ENCODE measurements around the gene AKAP9. TPM values are rescaled to one million over a fixed set of nuclear protein-coding genes. Genes with fewer than 3 reads are reported as not detected.

Gene AKAP9
- total and polyA plus RNA-seq, 2 donors (not counting 3 experiments of a cell fraction or from before 2014, with no cell fraction given), result 9.5 to 51.6 TPM

GRCh38 chr7:91892099-91892705 lies 48.5 kb upstream of the AKAP9 start:
- ChIA-PET CTCF (interaction anchor here (3.0 kb wide), 1 partner anchor 12 kb away, joined by 13 read pairs; the partner anchor contains the start of gene MTERF1), POLR2A (no interaction called here)
- H3K9me1 ChIP-seq (replicated peaks; ENCODE audit: control insufficient read depth, extremely low read depth, insufficient read depth, low read length), result no peaks in the 10 kb centered on the region
- H3K36me3 ChIP-seq (ENCODE audit: control insufficient read depth in 2 of 2, extremely low read depth in 1 of 2, insufficient read depth in 2 of 2, low read length in 2 of 2), result no peaks in the 10 kb centered on the region
- no peak for FAIRE-seq
- dilution Hi-C loops (cut with MboI; ENCODE audit: extremely low pct_ligation_motif_present, low sequenced_read_pairs) (no loop called here), intact Hi-C loops (cut with micrococcal nuclease) (no loop called here)
- H3K27ac ChIP-seq (ENCODE audit: insufficient read depth, low read depth, low read length), result no peak overlapping the region
- no peak for DNase-seq (ENCODE audit: low read depth, low spot score)
- no peaks in the 10 kb centered on the region for H3K79me2 ChIP-seq (ENCODE audit: control insufficient read depth, insufficient read depth, low read length)
- no peak overlapping the region for H3K4me3 ChIP-seq (replicated peaks in 1 of 3; ENCODE audit: insufficient read depth in 1 of 3, low read depth in 1 of 3, low read length in 3 of 3)
- H3K27me3 ChIP-seq (ENCODE audit: control insufficient read depth in 2 of 2, insufficient read depth in 2 of 2, low read length in 2 of 2), result peaks cover 0 to 1% of the 10 kb centered on the region in 2 experiments
- H2AFZ ChIP-seq (ENCODE audit: low read depth, low read length), result no peak overlapping the region
- H3K4me1 ChIP-seq (ENCODE audit: control insufficient read depth, extremely low read depth, insufficient read depth, low read length), result no peaks in the 10 kb centered on the region
- no peaks in the 10 kb centered on the region for H4K20me1 ChIP-seq (replicated peaks; ENCODE audit: control insufficient read depth, extremely low read depth, insufficient read depth, low read length)
- no peak overlapping the region for H3K9ac ChIP-seq (replicated peaks; ENCODE audit: extremely low read depth, insufficient read depth, low read length)
- BruUV-seq (replicated peaks), result no TSS peak
- TF ChIP-seq GATA2 (IDR thresholded peaks at IDR 0.05; ENCODE audit: insufficient read depth, insufficient read length, low read depth, low read length) (no peak), POLR2AphosphoS5 (IDR thresholded peaks at IDR 0.05; ENCODE audit: insufficient read depth, low read depth, low read length) (no peak), EZH2 (IDR thresholded peaks at IDR 0.05; ENCODE audit: borderline replicate concordance, low read depth, low read length, severe bottlenecking) (no peak), JUN (IDR thresholded peaks at IDR 0.05; ENCODE audit: borderline replicate concordance, insufficient read depth, insufficient read length, low read depth) (no peak), MYC (IDR thresholded peaks at IDR 0.05; ENCODE audit: low read depth, low read length) (no peak), FOS (IDR thresholded peaks at IDR 0.05; ENCODE audit: borderline replicate concordance, insufficient read depth, low read length) (no peak), POLR2A (IDR thresholded peaks at IDR 0.05; ENCODE audit: low read depth, low read length) (no peak), MAX (IDR thresholded peaks at IDR 0.05; ENCODE audit: insufficient read depth, insufficient read length) (no peak), CTCF (IDR thresholded peaks at IDR 0.05; ENCODE audit: extremely low read depth in 1 of 2, insufficient read depth in 1 of 2, low read depth in 1 of 2, low read length in 2 of 2) (no peak)
- no peak overlapping the region for H3K4me2 ChIP-seq (ENCODE audit: insufficient read depth, low read length)
- H3K9me3 ChIP-seq (replicated peaks; ENCODE audit: control insufficient read depth, insufficient read depth, low read length), result no peaks in the 10 kb centered on the region

Measured in endothelial cell of umbilical vein (primary cell).